DOHH2 (cell line): ENCODE results near the gene NHP2.
A peak's percentile ranks its signal among the peaks of the same experiment; 100 is the strongest.

Experiments used
- H3F3A ChIP-seq: fragments of 200-600 bp; sonication (generic), shearing (Covaris generic); 2 replicates; pipeline ENCODE4 v1.6.0; 2016; ENCODE audit warnings: antibody characterized with exemption, mild to moderate bottlenecking; ENCODE audit not compliant: control insufficient read depth, insufficient read depth
- H3K27ac ChIP-seq: fragments of 200-600 bp; sonication (generic); 2 replicates; pipeline ENCODE4 v1.5.1; 2014; ENCODE audit warnings: low read depth, mild to moderate bottlenecking, low read length, moderate library complexity
- H3K27me3 ChIP-seq: fragments of 200-600 bp; sonication (generic); 2 replicates; pipeline ENCODE4 v1.6.1; 2014; ENCODE audit warnings: mild to moderate bottlenecking, low read length, mixed read lengths; ENCODE audit not compliant: control insufficient read depth
- H3K36me3 ChIP-seq: fragments of 200-600 bp; sonication (generic); 2 replicates; pipeline ENCODE4 v1.6.1; 2014; ENCODE audit warnings: mild to moderate bottlenecking, low read length, moderate library complexity, mixed read lengths; ENCODE audit not compliant: control insufficient read depth
- H3K4me1 ChIP-seq: fragments of 200-600 bp; sonication (generic); 2 replicates; pipeline ENCODE4 v1.6.1; 2014; ENCODE audit warnings: mild to moderate bottlenecking, low read length, mixed read lengths; ENCODE audit not compliant: control insufficient read depth
- H3K4me2 ChIP-seq: fragments of 200-600 bp; sonication (generic); 2 replicates; pipeline ENCODE4 v1.6.0; 2014; ENCODE audit warnings: mild to moderate bottlenecking, low read length, moderate library complexity
- H3K4me3 ChIP-seq: fragments of 200-600 bp; sonication (generic); 2 replicates; pipeline ENCODE4 v1.5.1; 2014; ENCODE audit warnings: mild to moderate bottlenecking, low read length, mixed read lengths
- H3K79me2 ChIP-seq: fragments of 200-600 bp; sonication (generic); 2 replicates; pipeline ENCODE4 v1.6.1; 2014; ENCODE audit warnings: mild to moderate bottlenecking, low read length, mixed read lengths; ENCODE audit not compliant: control insufficient read depth
- H3K9me2 ChIP-seq: fragments of 200-600 bp; sonication (generic); replicated peaks from 2 replicates; pipeline ENCODE4 v1.6.1; 2014; ENCODE audit warnings: mild to moderate bottlenecking, low read length, mixed read lengths; ENCODE audit not compliant: control insufficient read depth
- H3K9me3 ChIP-seq: fragments of 200-600 bp; sonication (generic); 2 replicates; pipeline ENCODE4 v1.6.1; 2014; ENCODE audit warnings: antibody characterized with exemption, low read length, mixed read lengths; ENCODE audit not compliant: control insufficient read depth, insufficient read depth
- H4K20me1 ChIP-seq: fragments of 200-600 bp; sonication (generic); 2 replicates; pipeline ENCODE4 v1.6.0; 2014; ENCODE audit warnings: low read depth, mild to moderate bottlenecking, antibody characterized with exemption, low read length, moderate library complexity; ENCODE audit not compliant: control insufficient read depth, insufficient read depth
- CTCF ChIP-seq: fragments of 200-600 bp; sonication (generic); IDR thresholded peaks from one replicate; pipeline ENCODE4 v1.5.1; 2014; ENCODE audit warnings: antibody characterized with exemption, mild to moderate bottlenecking, low read depth, low read length; ENCODE audit not compliant: poor library complexity, severe bottlenecking
- EZH2phosphoT487 ChIP-seq: fragments of 200-600 bp; sonication (generic); IDR thresholded peaks from 2 replicates; pipeline ENCODE4 v1.6.1; 2017; ENCODE audit warnings: borderline replicate concordance, mild to moderate bottlenecking, antibody characterized with exemption, low read length, moderate library complexity, mixed read lengths

NHP2 gene

GRCh38 chr5:178116143-178116885 is 37.4 kb downstream of the NHP2 start:
- Histone ChIP-seq H3K27ac (peak overlapping the region; percentile 97), H3K9me3 (no peaks in the 10 kb centered on the region), H3F3A (peaks cover 56% of the 10 kb centered on the region), H4K20me1 (no peaks in the 10 kb centered on the region), H3K4me1 (peaks cover 75% of the 10 kb centered on the region), H3K9me2 (no peaks in the 10 kb centered on the region), H3K4me3 (peak overlapping the region; percentile 99), H3K36me3 (peaks cover 64% of the 10 kb centered on the region), H3K79me2 (peaks cover 74% of the 10 kb centered on the region), H3K27me3 (no peaks in the 10 kb centered on the region), H3K4me2 (peak overlapping the region; percentile 96)
- no peak for TF ChIP-seq EZH2phosphoT487
- TF ChIP-seq CTCF = no peak

- TF ChIP-seq CTCF = no peak
- TF ChIP-seq EZH2phosphoT487 = no peak
- Histone ChIP-seq H3K36me3 (peaks cover 61% of the 10 kb centered on the region), H3K27ac (peak overlapping the region; percentile 97), H3K4me2 (peak overlapping the region; percentile 96), H3F3A (peaks cover 54% of the 10 kb centered on the region), H3K4me1 (peaks cover 70% of the 10 kb centered on the region), H3K79me2 (peaks cover 73% of the 10 kb centered on the region), H3K9me3 (no peaks in the 10 kb centered on the region), H3K4me3 (peak overlapping the region; percentile 99), H3K27me3 (no peaks in the 10 kb centered on the region), H3K9me2 (no peaks in the 10 kb centered on the region), H4K20me1 (no peaks in the 10 kb centered on the region)
These were observed 37.9 kb downstream of the NHP2 start for GRCh38 chr5:178115814-178116142.

GRCh38 chr5:178115136-178115813 is 38.4 kb downstream of the NHP2 start:
- peaks cover 49% of the 10 kb centered on the region for H3F3A ChIP-seq
- H3K9me3 ChIP-seq = no peaks in the 10 kb centered on the region
- peak overlapping the region; percentile 96 for H3K4me2 ChIP-seq
- TF ChIP-seq EZH2phosphoT487 (no peak), CTCF (peak; percentile 4)
- H3K79me2 ChIP-seq = peaks cover 68% of the 10 kb centered on the region
- no peaks in the 10 kb centered on the region for H4K20me1 ChIP-seq
- H3K27ac ChIP-seq = peak overlapping the region; percentile 97
- H3K36me3 ChIP-seq = peaks cover 56% of the 10 kb centered on the region
- no peaks in the 10 kb centered on the region for H3K27me3 ChIP-seq
- H3K4me1 ChIP-seq = peaks cover 65% of the 10 kb centered on the region
- no peaks in the 10 kb centered on the region for H3K9me2 ChIP-seq
- H3K4me3 ChIP-seq = peak overlapping the region; percentile 99
